OCI-LY1 (cell line): ENCODE data around the gene DELE1.

Source experiments
- H2AFZ ChIP-seq: fragments of 200-600 bp; sonication (generic), shearing (Covaris generic); 2 replicates; pipeline ENCODE4 v1.6.0; 2014; ENCODE audit warnings: antibody characterized with exemption, mild to moderate bottlenecking, low read length
- H3F3A ChIP-seq: fragments of 200-600 bp; sonication (generic), shearing (Covaris generic); 2 replicates; pipeline ENCODE4 v1.6.0; 2014; ENCODE audit warnings: mild to moderate bottlenecking, antibody characterized with exemption, low read length, moderate library complexity; ENCODE audit not compliant: insufficient read depth
- H3K27ac ChIP-seq: fragments of 200-600 bp; sonication (generic); 2 replicates; pipeline ENCODE4 v1.5.1; 2014; ENCODE audit warnings: low read length, mixed run types, mild to moderate bottlenecking, low read depth; ENCODE audit not compliant: poor library complexity, severe bottlenecking
- H3K27me3 ChIP-seq: fragments of 200-600 bp; sonication (generic); 2 replicates; pipeline ENCODE4 v1.6.0; 2014; ENCODE audit warnings: antibody characterized with exemption, mild to moderate bottlenecking, low read length, moderate library complexity; ENCODE audit not compliant: insufficient read depth
- H3K36me3 ChIP-seq: fragments of 200-600 bp; sonication (generic); 2 replicates; pipeline ENCODE4 v1.6.1; 2014; ENCODE audit warnings: mild to moderate bottlenecking, antibody characterized with exemption, low read length, moderate library complexity, mixed read lengths; ENCODE audit not compliant: insufficient read depth
- H3K4me1 ChIP-seq: fragments of 200-600 bp; sonication (generic); 2 replicates; pipeline ENCODE4 v1.5.1; 2014; ENCODE audit warnings: mild to moderate bottlenecking, low read length, moderate library complexity; ENCODE audit not compliant: insufficient read depth, severe bottlenecking
- H3K4me2 ChIP-seq: fragments of 200-600 bp; sonication (generic), shearing (Covaris generic); 2 replicates; pipeline ENCODE4 v1.6.1; 2014; ENCODE audit warnings: low read length
- H3K4me3 ChIP-seq: fragments of 200-600 bp; sonication (generic); 2 replicates; pipeline ENCODE4 v1.5.1; 2014; ENCODE audit warnings: low read length, low read depth, mild to moderate bottlenecking, mixed read lengths; ENCODE audit not compliant: poor library complexity, severe bottlenecking
- H3K79me2 ChIP-seq: fragments of 200-600 bp; shearing (Covaris generic); 2 replicates; pipeline ENCODE4 v1.6.1; 2016; ENCODE audit warnings: mixed run types, low read length, mixed read lengths; ENCODE audit not compliant: insufficient read depth
- H3K9ac ChIP-seq: fragments of 200-600 bp; sonication (generic), shearing (Covaris generic); 2 replicates; pipeline ENCODE4 v1.6.1; 2014; ENCODE audit warnings: mild to moderate bottlenecking, low read length, mixed read lengths
- H3K9me2 ChIP-seq: fragments of 200-600 bp; sonication (generic), shearing (Covaris generic); 2 replicates; pipeline ENCODE4 v1.6.1; 2014; ENCODE audit warnings: low read depth, mild to moderate bottlenecking, low read length, mixed read lengths
- H3K9me3 ChIP-seq: fragments of 200-600 bp; shearing (Covaris generic); 2 replicates; pipeline ENCODE4 v1.6.1; 2014; ENCODE audit warnings: low read length, mixed read lengths
- H4K20me1 ChIP-seq: fragments of 200-600 bp; sonication (generic), shearing (Covaris generic); 2 replicates; pipeline ENCODE4 v1.6.0; 2016; ENCODE audit warnings: mild to moderate bottlenecking, low read length; ENCODE audit not compliant: insufficient read depth
- CTCF ChIP-seq: fragments of 200-600 bp; sonication (generic), shearing (Covaris generic); IDR thresholded peaks from 2 replicates; pipeline ENCODE4 v1.5.1; 2017; ENCODE audit warnings: mild to moderate bottlenecking, antibody characterized with exemption, low read length, moderate library complexity, mixed read lengths
- EZH2 ChIP-seq: fragments of 200-600 bp; sonication (generic), shearing (Covaris generic); IDR thresholded peaks from 2 replicates; pipeline ENCODE4 v1.8.0; 2017; ENCODE audit warnings: borderline replicate concordance, mixed run types, mild to moderate bottlenecking, antibody characterized with exemption, low read length, moderate library complexity, mixed read lengths

DELE1 gene

GRCh38 chr5:141881886-141882285 is 41.8 kb upstream of the DELE1 start:
- Histone ChIP-seq H3K9ac (no peak overlapping the region), H3K9me3 (no peaks in the 10 kb centered on the region), H2AFZ (no peak overlapping the region), H3F3A (no peaks in the 10 kb centered on the region), H3K27me3 (peaks cover 11% of the 10 kb centered on the region; the same call in 1 of the 2 replicates), H3K4me3 (no peak overlapping the region), H3K27ac (no peak overlapping the region), H4K20me1 (no peaks in the 10 kb centered on the region), H3K9me2 (no peaks in the 10 kb centered on the region), H3K4me2 (no peak overlapping the region), H3K4me1 (peaks cover 7% of the 10 kb centered on the region), H3K36me3 (no peaks in the 10 kb centered on the region), H3K79me2 (no peaks in the 10 kb centered on the region)
- TF ChIP-seq EZH2 (no peak), CTCF (no peak)

GRCh38 chr5:141882594-141883183 is 41.0 kb upstream of the DELE1 start:
- peaks cover 5% of the 10 kb centered on the region; the same call in 1 of the 2 replicates for H3K27me3 ChIP-seq
- no peak overlapping the region for H3K4me2 ChIP-seq
- H3K9me2 ChIP-seq, result no peaks in the 10 kb centered on the region
- H3K27ac ChIP-seq, result no peak overlapping the region
- H2AFZ ChIP-seq, result no peak overlapping the region
- no peaks in the 10 kb centered on the region for H4K20me1 ChIP-seq
- no peaks in the 10 kb centered on the region for H3K79me2 ChIP-seq
- H3K4me1 ChIP-seq, result peaks cover 7% of the 10 kb centered on the region
- H3K9ac ChIP-seq, result no peak overlapping the region
- no peaks in the 10 kb centered on the region for H3K9me3 ChIP-seq
- no peak overlapping the region for H3K4me3 ChIP-seq
- H3F3A ChIP-seq, result no peaks in the 10 kb centered on the region
- no peaks in the 10 kb centered on the region for H3K36me3 ChIP-seq
- TF ChIP-seq EZH2 (no peak), CTCF (no peak)

GRCh38 chr5:141883184-141883891 is 40.3 kb upstream of the DELE1 start:
- Histone ChIP-seq H3K9ac (no peak overlapping the region), H4K20me1 (no peaks in the 10 kb centered on the region), H3K9me3 (no peaks in the 10 kb centered on the region), H3K27me3 (peaks cover 4% of the 10 kb centered on the region; the same call in 1 of the 2 replicates), H3K4me2 (no peak overlapping the region), H3K9me2 (no peaks in the 10 kb centered on the region), H2AFZ (no peak overlapping the region), H3K27ac (no peak overlapping the region), H3K4me3 (no peak overlapping the region), H3K4me1 (peaks cover 7% of the 10 kb centered on the region), H3K36me3 (no peaks in the 10 kb centered on the region), H3K79me2 (no peaks in the 10 kb centered on the region), H3F3A (no peaks in the 10 kb centered on the region)
- TF ChIP-seq EZH2 (no peak), CTCF (no peak)
